Measurements from ENCODE around the gene SSPN.

GRCh38 chr12:26224657-26225056 lies 29.3 kb downstream of the SSPN start:
- no peak for TF ChIP-seq RAD21 (conservative IDR thresholded peaks at IDR 0.05)
- no peak for TF ChIP-seq CTCF (IDR thresholded peaks at IDR 0.05; ENCODE audit: poor library complexity, severe bottlenecking)
- TF ChIP-seq EZH2 (IDR thresholded peaks at IDR 0.05; ENCODE audit: borderline replicate concordance, insufficient read depth, low read length, poor library complexity, severe bottlenecking), result no peak

All from neural cell (in vitro differentiated cells).